Smooth muscle cell (in vitro differentiated cells): ENCODE data around the gene SLC22A17. TPM values are rescaled to one million over a fixed set of nuclear protein-coding genes. Genes with fewer than 3 reads are reported as not detected.

Experiments used
- DNase-seq: peaks from one replicate; lab custom pipeline; 2025; ENCODE audit not compliant: unreplicated experiment; lab: John Stamatoyannopoulos, UW
- H2AFZ ChIP-seq: fragments of 200-600 bp; sonication (generic); 2 replicates; pipeline ENCODE4 v1.6.0; 2016; ENCODE audit warnings: antibody characterized with exemption, low read depth, mild to moderate bottlenecking
- H3F3A ChIP-seq: fragments of 200-600 bp; sonication (generic); 2 replicates; pipeline ENCODE4 v1.6.0; 2017; ENCODE audit warnings: antibody characterized with exemption, low read depth
- H3K27ac ChIP-seq: fragments of 200-600 bp; sonication (generic); 2 replicates; pipeline ENCODE4 v1.5.1; 2016; ENCODE audit warnings: low read depth, mild to moderate bottlenecking
- H3K27me3 ChIP-seq: fragments of 200-600 bp; sonication (generic); 2 replicates; pipeline ENCODE4 v1.6.1; 2016; ENCODE audit warnings: low read depth, mild to moderate bottlenecking
- H3K36me3 ChIP-seq: fragments of 200-600 bp; sonication (generic); 2 replicates; pipeline ENCODE4 v1.5.1; 2016; ENCODE audit warnings: low read depth
- H3K4me1 ChIP-seq: fragments of 200-600 bp; sonication (generic); 2 replicates; pipeline ENCODE4 v1.5.1; 2016; ENCODE audit warnings: low read depth
- H3K4me2 ChIP-seq: fragments of 200-600 bp; sonication (generic); 2 replicates; pipeline ENCODE4 v1.6.0; 2016; ENCODE audit warnings: mild to moderate bottlenecking
- H3K4me3 ChIP-seq: fragments of 200-600 bp; sonication (generic); 2 replicates; pipeline ENCODE4 v1.5.1; 2016; ENCODE audit warnings: mild to moderate bottlenecking
- H3K79me2 ChIP-seq: fragments of 200-600 bp; sonication (generic); 2 replicates; pipeline ENCODE4 v1.6.0; 2016; ENCODE audit warnings: low read depth, mild to moderate bottlenecking
- H3K9ac ChIP-seq: fragments of 200-600 bp; sonication (generic); 2 replicates; pipeline ENCODE4 v1.6.0; 2016; ENCODE audit warnings: low read depth
- H3K9me3 ChIP-seq: fragments of 200-600 bp; sonication (generic); replicated peaks from 2 replicates; pipeline ENCODE4 v1.5.1; 2016; ENCODE audit warnings: low read depth
- H4K20me1 ChIP-seq: fragments of 200-600 bp; sonication (generic); 2 replicates; pipeline ENCODE4 v1.6.0; 2016; ENCODE audit warnings: low read depth
- WGBS: methylation state at CpG from one replicate; pipeline ENCODE4 v1.1.7; 2016; ENCODE audit warnings: low lambda C conversion rate; 5-methylcytosine and 5-hydroxymethylcytosine counted together
- polyA plus RNA-seq: library from polyadenylated mRNA; unstranded; fragments of >200 nt; fragmentation: Nextera tagmentation; extraction: Ambion mirVana; gene quantifications from 2 replicates; pipeline ENCODE4 v1.2.1, GENCODE V29; 2016
- total RNA-seq: library from RNA; depleted of rRNA; stranded (reverse); fragments of >200 nt; gene quantifications from 2 replicates; pipeline ENCODE4 v1.2.3, GENCODE V29; 2014
- TF ChIP-seq, protein P1 (sequence below): fragments of 200-600 bp; sonication (generic); IDR thresholded peaks from 2 replicates; pipeline ENCODE4 v1.5.1; 2017; ENCODE audit warnings: borderline replicate concordance, mild to moderate bottlenecking, antibody characterized with exemption; ENCODE audit not compliant: insufficient read depth, poor library complexity, severe bottlenecking

Gene SLC22A17
- total and polyA plus RNA-seq, 2 experiments from 2014 or later: 81.0 to 127 TPM

DNA sequence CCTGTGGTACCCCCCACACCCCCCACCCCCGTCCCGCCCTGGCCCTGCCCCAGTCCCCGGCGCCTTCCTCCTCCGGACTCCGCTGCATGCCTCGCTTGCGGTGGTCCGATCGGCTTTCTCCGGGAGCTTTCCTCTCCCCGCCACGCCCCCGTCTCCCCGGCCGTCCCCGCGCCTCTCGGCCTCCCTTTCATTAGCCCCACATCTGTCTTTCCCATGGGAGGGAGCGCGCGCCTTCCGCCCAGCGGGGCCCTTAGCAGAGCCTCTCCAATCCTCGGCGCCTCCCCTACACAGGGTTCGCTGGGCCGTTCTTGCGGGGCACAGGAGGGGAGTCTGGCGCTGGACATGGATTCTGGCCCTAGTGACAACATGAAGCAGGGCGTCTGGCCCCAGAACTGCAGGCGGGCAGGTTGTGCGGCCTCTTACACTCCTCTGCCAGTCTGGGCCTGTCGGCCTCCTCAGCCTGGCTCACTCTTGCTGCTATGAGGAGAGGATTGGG is 13.8 kb upstream of the SLC22A17 start:
- DNase-seq: peak; percentile 82
- H3K4me3 ChIP-seq: peak overlapping the region; percentile 80
- H3K27ac ChIP-seq: peak overlapping the region; percentile 88
- H3K9ac ChIP-seq: no peak overlapping the region
- 7% methylated on average over 12 of the region's 34 CpGs for WGBS
- peak overlapping the region; percentile 46 for H2AFZ ChIP-seq
- no peaks in the 10 kb centered on the region for H3K9me3 ChIP-seq
- no peaks in the 10 kb centered on the region for H3K27me3 ChIP-seq
- peak overlapping the region; percentile 97 for H3K4me2 ChIP-seq
- H4K20me1 ChIP-seq: peaks cover 21% of the 10 kb centered on the region
- H3F3A ChIP-seq: peaks cover 18% of the 10 kb centered on the region
- H3K4me1 ChIP-seq: peaks cover 38% of the 10 kb centered on the region
- no peaks in the 10 kb centered on the region for H3K36me3 ChIP-seq
- H3K79me2 ChIP-seq: peaks cover 41% of the 10 kb centered on the region
- TF ChIP-seq, protein P1, sequence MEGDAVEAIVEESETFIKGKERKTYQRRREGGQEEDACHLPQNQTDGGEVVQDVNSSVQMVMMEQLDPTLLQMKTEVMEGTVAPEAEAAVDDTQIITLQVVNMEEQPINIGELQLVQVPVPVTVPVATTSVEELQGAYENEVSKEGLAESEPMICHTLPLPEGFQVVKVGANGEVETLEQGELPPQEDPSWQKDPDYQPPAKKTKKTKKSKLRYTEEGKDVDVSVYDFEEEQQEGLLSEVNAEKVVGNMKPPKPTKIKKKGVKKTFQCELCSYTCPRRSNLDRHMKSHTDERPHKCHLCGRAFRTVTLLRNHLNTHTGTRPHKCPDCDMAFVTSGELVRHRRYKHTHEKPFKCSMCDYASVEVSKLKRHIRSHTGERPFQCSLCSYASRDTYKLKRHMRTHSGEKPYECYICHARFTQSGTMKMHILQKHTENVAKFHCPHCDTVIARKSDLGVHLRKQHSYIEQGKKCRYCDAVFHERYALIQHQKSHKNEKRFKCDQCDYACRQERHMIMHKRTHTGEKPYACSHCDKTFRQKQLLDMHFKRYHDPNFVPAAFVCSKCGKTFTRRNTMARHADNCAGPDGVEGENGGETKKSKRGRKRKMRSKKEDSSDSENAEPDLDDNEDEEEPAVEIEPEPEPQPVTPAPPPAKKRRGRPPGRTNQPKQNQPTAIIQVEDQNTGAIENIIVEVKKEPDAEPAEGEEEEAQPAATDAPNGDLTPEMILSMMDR: no peak

GRCh38 chr14:23365732-23366425 is 13.2 kb upstream of the SLC22A17 start:
- Histone ChIP-seq H4K20me1 (peaks cover 27% of the 10 kb centered on the region), H3K4me2 (peak overlapping the region; percentile 97), H3K4me1 (peaks cover 43% of the 10 kb centered on the region), H3K4me3 (peak overlapping the region; percentile 80), H3K27me3 (no peaks in the 10 kb centered on the region), H3K9me3 (no peaks in the 10 kb centered on the region), H3K27ac (peak overlapping the region; percentile 88), H3K36me3 (no peaks in the 10 kb centered on the region), H2AFZ (peak overlapping the region; percentile 46), H3K9ac (peak overlapping the region; percentile 87), H3K79me2 (peaks cover 47% of the 10 kb centered on the region), H3F3A (peaks cover 22% of the 10 kb centered on the region)
- peak; percentile 49 for DNase-seq
- 2% methylated on average over 40 of the region's 51 CpGs for WGBS
- TF ChIP-seq, protein P1: no peak

- Histone ChIP-seq H3K4me1 (peaks cover 43% of the 10 kb centered on the region), H3K4me2 (peak within 1 kb of the TSS; percentile 97), H3K79me2 (peaks cover 49% of the 10 kb centered on the region), H3K9me3 (no peaks in the 10 kb centered on the region), H3K27me3 (no peaks in the 10 kb centered on the region), H3K9ac (peak within 1 kb of the TSS; percentile 87), H3K27ac (peak within 1 kb of the TSS; percentile 88), H3K36me3 (no peaks in the 10 kb centered on the region), H3F3A (peaks cover 22% of the 10 kb centered on the region), H4K20me1 (peaks cover 34% of the 10 kb centered on the region), H2AFZ (peak within 1 kb of the TSS; percentile 62), H3K4me3 (peak within 1 kb of the TSS; percentile 80)
- under 1% methylated on average over 66 of the region's 74 CpGs for WGBS
- TF ChIP-seq, protein P1: no peak
- peak; percentile 42 for DNase-seq
These were observed 12.5 kb upstream of the SLC22A17 start, which contains the start of gene EFS for GRCh38 chr14:23365036-23365731. TSS of gene EFS (minus strand) at chr14:23365172. CDS start at chr14:23365025, 147 bp downstream.
